Esophagus mucosa (tissue), 1 donor: ENCODE data around the gene MED15. TPM values are rescaled to one million over a fixed set of nuclear protein-coding genes. Genes with fewer than 3 reads are reported as not detected.

Experiments
- ATAC-seq: fragments of 200-7000 bp; cut with Tn5 transposase; one replicate; pipeline ENCODE4 v1.9.1; 2020
- total RNA-seq: library from RNA; stranded (reverse); gene quantifications from one replicate; pipeline ENCODE4 v1.2.4, GENCODE V29; 2023
- donor health status: DM: yes; HTN: yes; CAD: no.

Gene MED15
- total RNA-seq, 1 donor from 2014 or later = 51.7 TPM

- ATAC-seq = no peak
Observed at GRCh38 chr22:20573176-20573832, 65.9 kb downstream of the MED15 start.

- ATAC-seq = no peak
Observed at GRCh38 chr22:20573833-20574615, 66.6 kb downstream of the MED15 start.

GRCh38 chr22:20574920-20575353 is 67.5 kb downstream of the MED15 start:
- no peak for ATAC-seq

GRCh38 chr22:20575724-20576444 is 68.5 kb downstream of the MED15 start:
- ATAC-seq = no peak

GRCh38 chr22:20576445-20576816 is 69.0 kb downstream of the MED15 start:
- ATAC-seq = no peak

GRCh38 chr22:20577045-20577444 is 69.6 kb downstream of the MED15 start:
- no peak for ATAC-seq

- no peak for ATAC-seq
Observed at GRCh38 chr22:20577549-20577975, 70.2 kb downstream of the MED15 start.

- ATAC-seq = no peak
Observed at GRCh38 chr22:20578192-20578591, 70.8 kb downstream of the MED15 start.

- no peak for ATAC-seq
Observed at GRCh38 chr22:20578707-20579106, 71.3 kb downstream of the MED15 start.

GRCh38 chr22:20579273-20580120 is 72.1 kb downstream of the MED15 start:
- ATAC-seq = no peak

GRCh38 chr22:20580179-20580578 is 72.8 kb downstream of the MED15 start:
- ATAC-seq = no peak

- no peak for ATAC-seq
Observed at GRCh38 chr22:20580611-20581502, 73.4 kb downstream of the MED15 start.

- no peak for ATAC-seq
Observed at GRCh38 chr22:20581503-20582170, 74.2 kb downstream of the MED15 start.

GRCh38 chr22:20582171-20582511 is 74.7 kb downstream of the MED15 start:
- no peak for ATAC-seq

- no peak for ATAC-seq
Observed at GRCh38 chr22:20582520-20583361, 75.3 kb downstream of the MED15 start.

- ATAC-seq = no peak
Observed at GRCh38 chr22:20583471-20583922, 76.1 kb downstream of the MED15 start.

- no peak for ATAC-seq
Observed at GRCh38 chr22:20584029-20584871, 76.8 kb downstream of the MED15 start.

- ATAC-seq = no peak
Observed at GRCh38 chr22:20584872-20585638, 77.6 kb downstream of the MED15 start.
